SK-N-SH (cell line): Measurements from ENCODE around the gene EPHB2. TPM values are rescaled to one million over a fixed set of nuclear protein-coding genes. Genes with fewer than 3 reads are reported as not detected.
A peak's percentile ranks its signal among the peaks of the same experiment; 100 is the strongest.

ENCODE experiments used
- CTCF ChIA-PET: fragments of 300-600, 350-600 bp; formaldehyde crosslinking; extraction: SDS; loops from one replicate; lab custom pipeline; 2021; lab: Yijun Ruan, JAX
- POLR2A ChIA-PET: fragments of 350-600 bp; sonication (Branson Sonifier 250); formaldehyde crosslinking; extraction: SDS; loops from one replicate; lab custom pipeline; 2020; ENCODE audit warnings: antibody characterized with exemption, inconsistent platforms; lab: Yijun Ruan, JAX
- DNase-seq: peaks from one replicate; pipeline ENCODE4 v3.0.0; 2012
- H2AFZ ChIP-seq: fragments of 200-600 bp; sonication (generic); 2 replicates; pipeline ENCODE4 v1.8.1; 2016; ENCODE audit warnings: antibody characterized with exemption, mild to moderate bottlenecking, low read depth
- H3F3A ChIP-seq: fragments of 200-600 bp; sonication (generic); replicated peaks from 2 replicates; pipeline ENCODE3; 2016; ENCODE audit warnings: antibody characterized with exemption, mild to moderate bottlenecking; ENCODE audit not compliant: insufficient read depth
- H3K27ac ChIP-seq, 2 experiments: fragments of 200-500 bp in 1 of 2; fragments of 200-600 bp in 1 of 2; sonication (Bioruptor generic) in 1 of 2; sonication (generic), shearing (Covaris generic) in 1 of 2; 2 replicates each; pipeline versions ENCODE4 v1.5.1 to v1.6.1; 2014 to 2016; ENCODE audit warnings: low read depth in 2 of 2, inconsistent platforms in 1 of 2, low read length in 1 of 2, mild to moderate bottlenecking in 1 of 2, mixed read lengths in 1 of 2
- H3K27me3 ChIP-seq: fragments of 200-600 bp; sonication (generic), shearing (Covaris generic); 2 replicates; pipeline ENCODE4 v1.6.1; 2016; ENCODE audit warnings: mixed run types; ENCODE audit not compliant: insufficient read depth
- H3K36me3 ChIP-seq, 2 experiments: fragments of 200-500 bp in 1 of 2; fragments of 200-600 bp in 1 of 2; sonication (Bioruptor generic) in 1 of 2; sonication (generic) in 1 of 2; replicated peaks in 1 of 2; 2 replicates each; pipeline versions ENCODE3 to v1.5.1; 2014 to 2016; ENCODE audit warnings: low read length in 1 of 2, mild to moderate bottlenecking in 1 of 2; ENCODE audit not compliant: insufficient read depth in 2 of 2, control insufficient read depth in 1 of 2
- H3K4me1 ChIP-seq, 2 experiments: fragments of 200-500 bp in 1 of 2; fragments of 200-600 bp in 1 of 2; sonication (Bioruptor generic) in 1 of 2; sonication (generic), shearing (Covaris generic) in 1 of 2; 2 replicates each; pipeline versions ENCODE4 v1.5.1 to v1.6.1; 2014 to 2016; ENCODE audit warnings: low read depth in 1 of 2, low read length in 1 of 2, mixed run types in 1 of 2; ENCODE audit not compliant: insufficient read depth in 2 of 2, control insufficient read depth in 1 of 2
- H3K4me2 ChIP-seq: fragments of 200-600 bp; sonication (generic), shearing (Covaris generic); 2 replicates; pipeline ENCODE4 v1.6.1; 2017; ENCODE audit warnings: mixed run types
- H3K4me3 ChIP-seq, 2 experiments: fragments of 200-500 bp in 1 of 2; fragments of 200-600 bp in 1 of 2; sonication (Bioruptor generic) in 1 of 2; sonication (generic), shearing (Covaris generic) in 1 of 2; 2 replicates each; pipeline versions ENCODE4 v1.5.1 to v1.8.1; 2014 to 2016; ENCODE audit warnings: low read depth in 2 of 2, inconsistent platforms in 1 of 2, low read length in 1 of 2, mild to moderate bottlenecking in 1 of 2, mixed read lengths in 1 of 2, moderate library complexity in 1 of 2
- H3K79me2 ChIP-seq: fragments of 200-600 bp; sonication (generic); 2 replicates; pipeline ENCODE4 v1.8.1; 2017; ENCODE audit warnings: mild to moderate bottlenecking; ENCODE audit not compliant: insufficient read depth
- H3K9ac ChIP-seq: fragments of 200-600 bp; sonication (generic); 2 replicates; pipeline ENCODE4 v1.6.1; 2017; ENCODE audit warnings: mixed run types
- H3K9me2 ChIP-seq: fragments of 200-600 bp; sonication (generic); 2 replicates; pipeline ENCODE4 v1.6.1; 2017; ENCODE audit warnings: mixed run types
- H3K9me3 ChIP-seq: fragments of 200-600 bp; sonication (generic); 2 replicates; pipeline ENCODE4 v1.6.1; 2017; ENCODE audit warnings: mixed run types, mild to moderate bottlenecking, moderate library complexity
- H4K20me1 ChIP-seq: fragments of 200-600 bp; sonication (generic); 2 replicates; pipeline ENCODE4 v1.6.1; 2017; ENCODE audit warnings: mild to moderate bottlenecking, mixed run types; ENCODE audit not compliant: insufficient read depth
- ELF1 ChIP-seq: IDR thresholded peaks from 2 replicates; pipeline ENCODE4 v1.4.0; 2012
- EP300 ChIP-seq, 2 experiments: IDR thresholded peaks; 2 replicates each; pipeline versions ENCODE4 v1.4.0 to v1.6.1; 2012; ENCODE audit warnings: borderline replicate concordance in 1 of 2, low read depth in 1 of 2, low read length in 1 of 2
- EZH2phosphoT487 ChIP-seq: fragments of 200-600 bp; sonication (generic); IDR thresholded peaks from 2 replicates; pipeline ENCODE4 v1.6.1; 2017; ENCODE audit warnings: low read depth, mixed run types, mild to moderate bottlenecking, antibody characterized with exemption, moderate library complexity, borderline replicate concordance
- FOXJ3 ChIP-seq: sonication (generic); formaldehyde crosslinking; IDR thresholded peaks from 2 replicates; pipeline ENCODE4 v1.5.1; 2020; ENCODE audit warnings: mild to moderate bottlenecking, missing genetic modification reagents
- FOXM1 ChIP-seq: IDR thresholded peaks from 2 replicates; pipeline ENCODE4 v1.4.0; 2012; ENCODE audit warnings: low read depth, mild to moderate bottlenecking
- GATA2 ChIP-seq: sonication (generic); formaldehyde crosslinking; IDR thresholded peaks from 2 replicates; pipeline ENCODE4 v1.5.0; 2020; ENCODE audit warnings: mild to moderate bottlenecking, missing genetic modification reagents
- MXI1 ChIP-seq: IDR thresholded peaks from 2 replicates; pipeline ENCODE4 v1.6.1; 2012; ENCODE audit warnings: mild to moderate bottlenecking, low read depth, low read length, improper control_type of control experiment
- NFIC ChIP-seq: IDR thresholded peaks from 2 replicates; pipeline ENCODE4 v1.4.0; 2012; ENCODE audit warnings: borderline replicate concordance
- PBX3 ChIP-seq: IDR thresholded peaks from 2 replicates; pipeline ENCODE4; 2012
- SMC3 ChIP-seq: IDR thresholded peaks from 2 replicates; pipeline ENCODE4 v1.6.1; 2012; ENCODE audit warnings: low read depth, low read length, improper control_type of control experiment
- TCF12 ChIP-seq: IDR thresholded peaks from 2 replicates; pipeline ENCODE4 v1.4.0; 2012
- TEAD4 ChIP-seq: IDR thresholded peaks from 2 replicates; pipeline ENCODE4 v1.4.0; 2012; ENCODE audit warnings: mild to moderate bottlenecking, borderline replicate concordance; ENCODE audit not compliant: insufficient read depth
- USF1 ChIP-seq: IDR thresholded peaks from 2 replicates; pipeline ENCODE4 v1.4.0; 2012; ENCODE audit warnings: low read depth, borderline replicate concordance
- ZBTB33 ChIP-seq: IDR thresholded peaks from 2 replicates; pipeline ENCODE4 v1.4.0; 2012; ENCODE audit warnings: low read depth, borderline replicate concordance
- WGBS: methylation state at CpG from one replicate; pipeline ENCODE4 v1.1.6; 2017; ENCODE audit warnings: low lambda C conversion rate; 5-methylcytosine and 5-hydroxymethylcytosine counted together
- polyA plus RNA-seq, 3 experiments: library from polyadenylated mRNA; depleted of rRNA; stranded (reverse); fragments of >200 nt; gene quantifications; 2 replicates each; pipeline ENCODE4 v1.2.3, GENCODE V29; 2012
- TF ChIP-seq, protein P1 (sequence below): fragments of 150-350 bp; IDR thresholded peaks from 2 replicates; pipeline ENCODE4 v1.6.1; 2017; ENCODE audit warnings: antibody characterized with exemption, low read length, low read depth, borderline replicate concordance

Gene EPHB2
- polyA plus RNA-seq, 1 of the 3 experiments (the other 2 are of a cell fraction): 25.2 TPM

- TF ChIP-seq USF1: 0 out of 2 replicates have a peak, but pooled peaks have one; percentile 24
- TF ChIP-seq SMC3: no peak
Measured at GRCh38 chr1:22747021-22747734, 36.5 kb downstream of the EPHB2 start (continued).

DNA sequence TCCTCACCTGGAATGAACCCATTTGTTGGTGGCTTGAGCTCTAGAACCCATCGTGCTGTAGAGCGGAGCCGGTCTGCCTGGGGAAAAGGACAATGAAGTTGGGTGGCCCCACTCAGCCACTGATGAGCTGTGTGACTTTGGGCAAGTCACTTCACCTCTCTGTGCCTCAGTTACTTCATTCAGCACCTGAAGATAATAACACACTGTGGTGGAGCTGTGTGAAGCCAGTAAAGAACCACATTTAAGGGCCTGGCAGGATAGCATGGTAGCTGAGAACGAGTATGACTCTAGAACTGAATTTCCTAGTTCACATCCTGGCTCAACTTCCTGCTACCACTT lies 37.1 kb downstream of the EPHB2 start:
- ChIA-PET CTCF (interaction anchor here (1.9 to 4.2 kb wide), 4 partner anchors 39 to 141 kb away, joined by 4 to 19 read pairs (median 6); no protein-coding TSS in a partner anchor), POLR2A (no interaction called here)
- Histone ChIP-seq H3K9me3 (no peaks in the 10 kb centered on the region), H3K27me3 (no peaks in the 10 kb centered on the region)
- 100% methylated on average over 3 of the region's 4 CpGs for WGBS
- no peak for TF ChIP-seq ELF1
- TF ChIP-seq EZH2phosphoT487: no peak
- no peak for TF ChIP-seq EP300 (IDR thresholded peaks at IDR 0.05; ENCODE audit: borderline replicate concordance in 1 of 2, low read depth in 1 of 2, low read length in 1 of 2)
- TF ChIP-seq TCF12: no peak
- no peak for TF ChIP-seq NFIC
- no peak for TF ChIP-seq USF1
- TF ChIP-seq ZBTB33: no peak
- TF ChIP-seq FOXM1: no peak
- no peak for TF ChIP-seq TEAD4
- TF ChIP-seq, all 33 proteins: peak for 0
- Histone ChIP-seq H3K79me2 (peaks cover 44% of the 10 kb centered on the region), H3F3A (peaks cover 61% of the 10 kb centered on the region), H3K4me3 (no peak overlapping the region), H3K4me1 (peaks cover 31 to 38% of the 10 kb centered on the region in 2 experiments), H3K36me3 (no peaks in the 10 kb centered on the region), H4K20me1 (no peaks in the 10 kb centered on the region), H2AFZ (no peak overlapping the region), H3K9me2 (no peaks in the 10 kb centered on the region), H3K4me2 (no peak overlapping the region), H3K9ac (no peak overlapping the region), H3K27ac (peak overlapping the region in 1 of 2 experiments; percentile 80; a peak in 2 of 4 replicates)
- no peak for DNase-seq

DNA sequence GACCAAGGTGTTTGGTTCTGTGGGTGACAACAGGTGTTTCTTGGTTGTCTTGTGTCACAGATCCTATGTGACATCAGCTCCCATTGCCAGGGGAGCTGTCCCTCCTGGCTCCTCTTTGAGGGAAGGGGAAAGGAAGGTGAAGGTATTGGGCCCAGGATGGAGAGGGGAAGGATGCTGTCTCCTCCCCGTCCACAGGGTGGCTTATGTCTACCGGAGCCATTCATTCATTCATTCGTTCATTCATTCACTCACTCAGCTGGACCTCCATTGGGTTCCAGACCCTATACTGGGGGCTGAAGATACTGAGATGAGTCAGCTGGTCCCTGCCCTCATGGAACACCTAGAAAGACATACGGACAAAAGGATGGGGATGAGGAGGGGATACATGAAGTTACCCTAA lies 38.9 kb downstream of the EPHB2 start:
- POLR2A ChIA-PET: no interaction called here
- Histone ChIP-seq H2AFZ (no peak overlapping the region), H3K9me3 (no peaks in the 10 kb centered on the region), H3K4me1 (peaks cover 41 to 51% of the 10 kb centered on the region in 2 experiments), H3K27ac (peak overlapping the region in 1 of 2 experiments; percentile 96; a peak in 3 of 4 replicates), H3K27me3 (no peaks in the 10 kb centered on the region), H3K36me3 (no peaks in the 10 kb centered on the region), H3F3A (peaks cover 78% of the 10 kb centered on the region), H4K20me1 (no peaks in the 10 kb centered on the region), H3K9ac (no peak overlapping the region; the same call in 1 of the 2 replicates), H3K79me2 (peaks cover 37% of the 10 kb centered on the region), H3K9me2 (no peaks in the 10 kb centered on the region), H3K4me2 (peak overlapping the region; percentile 65), H3K4me3 (no peak overlapping the region)
- no peak for DNase-seq
- CTCF ChIA-PET: interaction anchor here (1.2 to 4.2 kb wide), 2 partner anchors 45 to 63 kb away, joined by 3 to 19 read pairs; no protein-coding TSS in a partner anchor
- 97% methylated on average over 4 of the region's 4 CpGs for WGBS
- no peak for TF ChIP-seq MXI1
- TF ChIP-seq, protein P1, sequence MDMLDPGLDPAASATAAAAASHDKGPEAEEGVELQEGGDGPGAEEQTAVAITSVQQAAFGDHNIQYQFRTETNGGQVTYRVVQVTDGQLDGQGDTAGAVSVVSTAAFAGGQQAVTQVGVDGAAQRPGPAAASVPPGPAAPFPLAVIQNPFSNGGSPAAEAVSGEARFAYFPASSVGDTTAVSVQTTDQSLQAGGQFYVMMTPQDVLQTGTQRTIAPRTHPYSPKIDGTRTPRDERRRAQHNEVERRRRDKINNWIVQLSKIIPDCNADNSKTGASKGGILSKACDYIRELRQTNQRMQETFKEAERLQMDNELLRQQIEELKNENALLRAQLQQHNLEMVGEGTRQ: no peak
- TF ChIP-seq SMC3: no peak
- TF ChIP-seq FOXJ3 (CRISPR knock-in tag): no peak
- no peak for TF ChIP-seq GATA2 (CRISPR knock-in tag)
- no peak for TF ChIP-seq TCF12
- no peak for TF ChIP-seq PBX3
